NCI-H2227 (cell line): ENCODE measurements around the gene EIF2AK3.

Source experiments
- DNase-seq: peaks from one replicate; lab custom pipeline; 2025; ENCODE audit not compliant: unreplicated experiment; lab: John Stamatoyannopoulos, UW

The EIF2AK3 gene

DNA sequence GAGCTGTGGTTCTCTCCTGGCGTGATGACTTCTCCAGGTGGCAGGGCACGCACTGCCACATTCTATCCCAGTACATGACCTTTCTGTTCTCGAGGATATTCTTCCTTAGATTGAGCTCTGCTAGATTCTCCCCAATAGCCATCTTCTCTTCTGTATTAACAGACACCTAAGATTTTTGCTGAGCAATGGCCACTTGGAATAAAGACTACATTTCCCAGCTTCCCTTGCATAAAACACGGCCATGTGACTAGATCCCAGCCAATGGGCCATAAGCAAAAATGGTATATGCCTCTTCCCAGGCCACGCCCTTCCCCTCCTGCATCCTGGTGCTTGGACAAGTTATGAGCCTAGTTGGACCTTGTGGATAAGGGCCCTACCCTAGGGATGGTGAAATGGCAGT lies 82.1 kb downstream of the EIF2AK3 start:
- peak; percentile 55 for DNase-seq

DNA sequence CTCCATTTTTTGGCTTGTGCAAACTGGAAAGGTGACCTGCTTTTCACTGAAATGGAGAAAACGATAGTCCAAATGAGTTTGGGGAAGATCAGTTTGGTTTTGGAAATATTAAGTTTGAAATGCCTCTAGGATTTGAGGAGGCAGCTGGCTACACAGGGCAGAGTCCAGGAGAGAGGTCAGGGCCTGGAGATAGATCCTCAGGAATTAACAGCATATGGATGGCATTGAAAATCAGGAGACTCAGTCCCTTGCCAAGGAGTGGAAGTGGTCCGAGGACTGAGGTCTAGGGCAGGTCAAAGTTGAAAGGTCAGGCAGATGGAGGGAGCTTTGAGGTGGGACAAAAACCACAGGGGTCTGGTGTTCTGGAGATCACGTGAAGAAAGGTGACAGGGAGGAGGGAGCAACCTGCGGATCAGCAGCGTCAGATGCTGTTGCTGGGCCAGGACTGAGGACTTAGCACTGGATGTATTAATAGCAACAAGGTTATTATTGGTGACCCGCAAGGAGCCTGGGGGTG lies 83.7 kb downstream of the EIF2AK3 start:
- no peak for DNase-seq

DNA sequence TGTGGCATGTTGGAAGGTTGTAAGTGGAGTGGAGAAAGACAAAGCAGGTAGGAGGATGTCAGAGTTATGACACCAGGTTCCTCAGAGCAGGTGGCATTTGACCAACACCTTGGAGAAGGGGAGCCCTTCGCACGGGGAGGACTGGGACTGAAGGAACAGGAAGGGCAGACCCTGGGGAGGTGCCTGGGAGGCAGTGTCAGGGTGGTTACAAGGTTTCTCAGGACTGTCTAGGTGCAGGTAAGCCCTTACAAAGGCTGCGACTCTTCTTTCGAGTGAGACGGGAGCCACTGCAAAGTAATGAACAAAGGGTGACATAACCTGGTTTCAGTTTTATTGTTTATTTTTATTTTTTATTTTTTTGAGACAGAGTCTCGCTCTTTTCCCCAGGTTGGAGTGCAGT lies 84.6 kb downstream of the EIF2AK3 start:
- DNase-seq, result no peak

DNA sequence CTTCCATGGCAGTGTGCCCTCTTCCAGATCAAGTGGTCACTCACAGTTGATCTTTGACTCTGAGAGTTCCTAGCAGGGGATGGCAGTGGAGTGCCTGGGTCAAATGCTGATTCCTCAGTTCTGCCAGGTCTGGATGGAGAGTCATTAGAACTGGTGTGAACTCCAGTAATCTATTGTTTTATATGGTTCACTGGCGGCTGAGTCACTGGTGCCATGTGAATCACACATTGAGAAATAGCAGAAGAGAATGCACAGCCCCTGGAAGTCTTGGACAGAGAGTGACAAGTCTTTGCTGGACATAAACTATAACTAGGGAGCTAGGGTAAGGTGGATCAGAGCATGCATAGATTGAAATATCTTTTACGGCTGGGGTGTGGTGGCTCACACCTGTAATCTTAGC lies 86.9 kb downstream of the EIF2AK3 start:
- no peak for DNase-seq

DNA sequence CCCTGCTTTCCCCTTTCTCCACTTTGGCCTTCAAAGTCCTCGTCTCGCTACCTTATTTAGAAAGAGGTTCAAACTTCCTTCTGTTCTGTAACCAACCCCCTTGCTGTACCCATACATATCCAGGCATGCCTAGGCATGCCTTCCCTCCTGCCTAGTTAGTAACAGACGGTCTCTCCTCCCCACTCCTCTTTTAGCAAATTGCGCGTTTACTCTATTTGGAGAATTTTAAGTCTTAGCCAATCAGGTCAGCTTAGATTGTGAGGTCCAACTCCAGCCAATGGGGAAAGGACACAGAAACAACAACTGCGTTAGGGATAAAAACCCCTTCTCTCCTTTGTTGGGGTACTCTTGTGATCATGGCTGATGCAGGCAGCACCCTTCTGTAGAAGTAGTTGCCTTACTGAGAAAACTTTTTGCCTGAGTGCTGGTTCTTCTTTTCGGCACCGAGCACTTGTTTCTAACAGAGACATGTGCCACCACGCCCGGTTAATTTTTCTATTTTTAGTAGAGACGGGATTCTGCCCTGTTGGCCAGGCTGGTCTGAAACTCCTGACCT lies 88.8 kb downstream of the EIF2AK3 start:
- DNase-seq, result peak; percentile 22

DNA sequence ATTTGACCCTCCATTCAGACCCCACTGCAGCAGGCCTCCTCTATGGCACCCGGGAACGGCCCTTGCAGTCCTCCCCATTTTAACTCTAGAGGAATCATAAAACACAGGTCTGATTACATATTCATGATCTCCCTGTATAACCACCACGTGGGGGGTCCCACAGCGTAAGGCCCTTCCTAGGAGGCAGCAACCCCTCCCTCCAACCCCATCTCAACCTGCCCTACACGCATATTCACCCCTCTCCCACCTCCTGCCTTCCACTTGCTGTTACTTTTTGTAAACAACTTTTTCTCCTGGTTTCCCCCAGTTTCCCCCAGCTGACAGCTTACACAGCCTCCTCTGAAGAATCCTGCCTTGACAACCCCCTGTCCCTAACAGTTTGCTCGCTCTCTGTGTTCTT lies 89.6 kb downstream of the EIF2AK3 start:
- DNase-seq, result no peak

DNA sequence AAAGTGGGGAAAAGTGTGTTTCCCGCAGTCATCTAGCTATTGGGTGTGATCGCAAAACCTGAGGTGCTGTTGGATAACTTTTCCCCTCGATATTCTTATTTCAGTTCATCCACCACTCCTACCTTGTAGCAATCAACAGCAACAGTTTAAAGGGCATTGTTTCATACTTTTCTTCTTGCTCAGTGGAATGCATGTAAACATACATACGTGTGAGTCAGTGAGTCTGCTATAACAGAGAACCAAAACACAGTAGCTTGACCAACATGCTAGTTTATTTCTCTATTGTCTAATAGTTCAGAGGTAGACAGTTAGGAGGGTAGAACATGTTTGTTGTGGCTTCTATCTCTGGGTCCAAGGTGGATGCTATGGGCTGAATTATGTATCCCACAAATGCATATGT lies 97.2 kb downstream of the EIF2AK3 start:
- no peak for DNase-seq

DNA sequence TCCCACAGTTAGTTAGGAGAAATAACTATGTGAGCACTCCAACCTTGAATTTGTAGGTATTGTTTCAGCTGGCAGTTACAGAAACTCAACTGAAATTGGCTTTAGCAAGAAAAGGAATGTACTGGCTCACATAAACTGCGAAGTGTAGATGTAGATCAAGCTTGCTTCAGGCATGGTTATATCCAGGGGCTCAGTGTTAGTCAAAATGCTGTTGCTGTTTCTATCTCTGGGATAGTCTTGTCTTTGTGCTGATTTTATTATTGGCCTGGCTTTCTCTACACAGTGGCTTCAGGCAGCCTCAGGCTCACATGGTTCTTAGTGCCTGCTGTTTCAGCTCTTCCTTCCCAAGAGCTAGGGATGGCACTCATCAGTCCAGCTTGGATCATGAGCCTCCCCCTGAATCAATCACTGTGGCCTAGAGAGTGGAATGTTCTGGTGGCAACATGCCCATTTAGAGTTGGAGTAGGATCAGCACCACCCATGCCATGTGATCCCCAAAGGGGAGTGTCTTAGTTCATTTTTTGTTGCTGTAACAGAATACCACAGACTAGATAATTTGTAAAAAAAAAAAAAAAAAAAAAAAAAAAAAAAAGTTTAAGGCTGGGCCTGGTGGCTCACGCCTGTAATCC lies 105.7 kb downstream of the EIF2AK3 start:
- no peak for DNase-seq

DNA sequence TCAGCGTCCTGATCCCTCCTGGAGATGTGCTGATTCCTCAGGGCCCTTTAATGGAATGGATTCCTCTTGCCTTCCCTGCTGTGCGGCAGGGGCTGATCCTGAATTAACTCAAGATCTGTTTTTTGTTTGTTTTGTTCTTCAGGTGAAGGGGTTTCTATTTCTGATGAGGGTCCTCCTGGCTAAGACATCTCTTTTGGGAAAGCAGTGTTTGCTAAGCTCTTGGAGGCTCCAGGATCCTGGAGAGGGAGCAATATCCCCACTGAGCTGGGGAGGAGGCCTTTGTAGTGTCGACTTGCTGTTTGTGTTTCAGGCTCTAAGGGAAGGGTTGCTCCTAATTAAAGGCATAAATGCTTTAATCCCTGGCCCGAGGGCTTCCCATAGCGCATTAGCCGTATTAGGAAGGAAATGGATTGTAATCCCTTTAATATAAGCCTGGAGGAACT lies 109.5 kb downstream of the EIF2AK3 start:
- DNase-seq, result no peak
